Keratinocyte (primary cell): ENCODE measurements around the gene LYPD5. TPM values are rescaled to one million over a fixed set of nuclear protein-coding genes. Genes with fewer than 3 reads are reported as not detected.

Experiments used
- DNase-seq: peaks from one replicate; pipeline ENCODE4 v3.0.0-alpha.2; 2011; ENCODE audit warnings: low read depth, missing footprints, low spot score
- FAIRE-seq: peaks from 2 replicates; lab custom pipeline; 2011; peaks lifted over from hg19 to GRCh38; lab: Jason Lieb, UNC
- H2AFZ ChIP-seq: 2 replicates; pipeline ENCODE4 v1.6.0; 2012; ENCODE audit warnings: low read length, control low read depth, inconsistent platforms; ENCODE audit not compliant: control insufficient read depth
- H3K27ac ChIP-seq: 2 replicates; pipeline ENCODE4 v1.5.1; 2011; ENCODE audit warnings: low read length; ENCODE audit not compliant: control insufficient read depth, insufficient read depth
- H3K27me3 ChIP-seq: 3 replicates; pipeline ENCODE4 v1.6.0; 2011; ENCODE audit warnings: low read length; ENCODE audit not compliant: control insufficient read depth, insufficient read depth; ENCODE audit errors: extremely low read depth
- H3K36me3 ChIP-seq, 2 experiments: 2 replicates in 1 of 2; 3 replicates in 1 of 2; pipeline ENCODE4 v1.5.1; 2011; ENCODE audit warnings: low read length in 2 of 2, mild to moderate bottlenecking in 1 of 2; ENCODE audit not compliant: control insufficient read depth in 2 of 2, insufficient read depth in 2 of 2; ENCODE audit errors: extremely low read depth in 1 of 2
- H3K4me1 ChIP-seq: 3 replicates; pipeline ENCODE4 v1.5.1; 2011; ENCODE audit warnings: low read length; ENCODE audit not compliant: control insufficient read depth, insufficient read depth; ENCODE audit errors: extremely low read depth
- H3K4me2 ChIP-seq: 3 replicates; pipeline ENCODE4 v1.6.0; 2011; ENCODE audit warnings: low read depth, low read length; ENCODE audit not compliant: control insufficient read depth, insufficient read depth; ENCODE audit errors: extremely low read depth
- H3K4me3 ChIP-seq, 3 experiments: fragments of 200-600 bp in 1 of 3; sonication (generic) in 1 of 3; 2 replicates in 2 of 3; 3 replicates in 1 of 3; pipeline ENCODE4 v1.5.1; 2011 to 2016; ENCODE audit warnings: low read length in 3 of 3, mild to moderate bottlenecking in 3 of 3, control low read depth in 2 of 3, inconsistent platforms in 1 of 3, low read depth in 1 of 3, mixed read lengths in 1 of 3, mixed run types in 1 of 3, moderate library complexity in 1 of 3; ENCODE audit not compliant: control insufficient read depth in 2 of 3, insufficient read depth in 2 of 3; ENCODE audit errors: extremely low read depth in 1 of 3
- H3K79me2 ChIP-seq: 2 replicates; pipeline ENCODE4 v1.6.0; 2012; ENCODE audit warnings: low read length; ENCODE audit not compliant: control insufficient read depth, insufficient read depth
- H3K9ac ChIP-seq: 3 replicates; pipeline ENCODE4 v1.6.0; 2011; ENCODE audit warnings: low read length; ENCODE audit not compliant: control insufficient read depth, insufficient read depth; ENCODE audit errors: extremely low read depth
- H3K9me1 ChIP-seq: 3 replicates; pipeline ENCODE4 v1.6.0; 2011; ENCODE audit warnings: low read length; ENCODE audit not compliant: control insufficient read depth, insufficient read depth; ENCODE audit errors: extremely low read depth
- H3K9me3 ChIP-seq: 2 replicates; pipeline ENCODE4 v1.5.1; 2012; ENCODE audit warnings: low read depth, low read length; ENCODE audit not compliant: control insufficient read depth
- H4K20me1 ChIP-seq: 3 replicates; pipeline ENCODE4 v1.6.0; 2011; ENCODE audit warnings: low read length; ENCODE audit not compliant: control insufficient read depth, insufficient read depth; ENCODE audit errors: extremely low read depth
- CTCF ChIP-seq, 3 experiments: IDR thresholded peaks in 1 of 3; conservative IDR thresholded peaks in 1 of 3; optimal IDR thresholded peaks in 1 of 3; 2 replicates in 2 of 3; 3 replicates in 1 of 3; pipeline versions ENCODE3 to v1.5.1; 2011; ENCODE audit warnings: low read length in 3 of 3, mild to moderate bottlenecking in 3 of 3, moderate library complexity in 2 of 3, control low read depth in 1 of 3, inconsistent platforms in 1 of 3; ENCODE audit not compliant: insufficient read depth in 2 of 3; ENCODE audit errors: extremely low read depth in 1 of 3
- EZH2 ChIP-seq: IDR thresholded peaks from one replicate; pipeline ENCODE4 v1.6.1; 2012; ENCODE audit warnings: inconsistent platforms, mild to moderate bottlenecking, low read length, moderate library complexity
- dilution Hi-C: fragments of 300-500 bp; cut with MboI; formaldehyde crosslinking; loops from one replicate; pipeline ENCODE4 v1.7.0; 2020; ENCODE audit warnings: low sequenced_read_pairs; ENCODE audit not compliant: extremely low pct_ligation_motif_present
- polyA plus RNA-seq, 5 experiments: library from polyadenylated mRNA; depleted of rRNA in 3 of 5; stranded (reverse) in 3 of 5; stranded (forward) in 1 of 5; unstranded in 1 of 5; fragments of >200 nt; gene quantifications; 1 replicate in 1 of 5; 2 replicates in 3 of 5; 3 replicates in 1 of 5; pipeline versions ENCODE4 v1.2.1 to v1.2.3, GENCODE V29; 2011 to 2012; ENCODE audit warnings: missing spikeins in 2 of 5, low read depth in 1 of 5, low replicate concordance in 1 of 5

LYPD5 gene
- polyA plus RNA-seq, 1 donor (not counting 4 experiments of a cell fraction or from before 2014, with no cell fraction given), result 4.2 TPM

- H3K27me3 ChIP-seq, result no peaks in the 10 kb centered on the region
- TF ChIP-seq EZH2 (no peak), CTCF (optimal IDR thresholded peaks at IDR 0.05 in 1 of 3, IDR thresholded peaks at IDR 0.05 in 1 of 3, conservative IDR thresholded peaks at IDR 0.05 in 1 of 3; ENCODE audit: extremely low read depth in 1 of 3, insufficient read depth in 2 of 3, low read length in 3 of 3) (no peak)
- H3K36me3 ChIP-seq, result no peaks in the 10 kb centered on the region
- no peak overlapping the region for H3K4me2 ChIP-seq
- no peak for FAIRE-seq
- no peak overlapping the region for H3K9ac ChIP-seq
- dilution Hi-C loops, result no loop called here
- no peaks in the 10 kb centered on the region for H4K20me1 ChIP-seq
- H3K4me3 ChIP-seq, result no peak overlapping the region
- H3K9me3 ChIP-seq, result no peaks in the 10 kb centered on the region
- no peak overlapping the region for H2AFZ ChIP-seq
- DNase-seq, result no peak
- H3K27ac ChIP-seq, result peak overlapping the region; percentile 58
- peaks cover 3% of the 10 kb centered on the region for H3K79me2 ChIP-seq
- H3K9me1 ChIP-seq, result no peaks in the 10 kb centered on the region
- peaks cover 57% of the 10 kb centered on the region for H3K4me1 ChIP-seq
Measured at GRCh38 chr19:43783636-43784035, 18.6 kb downstream of the LYPD5 start.

- peaks cover 3% of the 10 kb centered on the region for H3K79me2 ChIP-seq
- peak overlapping the region; percentile 59 for H3K4me2 ChIP-seq
- H3K4me3 ChIP-seq, result peak overlapping the region in 1 of 3 experiments; percentile 23
- H3K9me1 ChIP-seq, result no peaks in the 10 kb centered on the region
- no peaks in the 10 kb centered on the region for H3K9me3 ChIP-seq
- H4K20me1 ChIP-seq, result no peaks in the 10 kb centered on the region
- dilution Hi-C loops, result no loop called here
- H3K36me3 ChIP-seq, result no peaks in the 10 kb centered on the region
- H3K27me3 ChIP-seq, result no peaks in the 10 kb centered on the region
- peak overlapping the region; percentile 54 for H3K9ac ChIP-seq
- peak; percentile 71 for DNase-seq
- no peak for TF ChIP-seq EZH2
- no peak for TF ChIP-seq CTCF (optimal IDR thresholded peaks at IDR 0.05 in 1 of 3, IDR thresholded peaks at IDR 0.05 in 1 of 3, conservative IDR thresholded peaks at IDR 0.05 in 1 of 3; ENCODE audit: extremely low read depth in 1 of 3, insufficient read depth in 2 of 3, low read length in 3 of 3)
- peak overlapping the region; percentile 14 for H2AFZ ChIP-seq
- FAIRE-seq, result peak; percentile 41
- H3K4me1 ChIP-seq, result peaks cover 60% of the 10 kb centered on the region
- H3K27ac ChIP-seq, result peak overlapping the region; percentile 29
Measured at GRCh38 chr19:43782689-43783231, 19.5 kb downstream of the LYPD5 start.
